ENCODE measurements around the gene SORCS2.

The SORCS2 gene

DNA sequence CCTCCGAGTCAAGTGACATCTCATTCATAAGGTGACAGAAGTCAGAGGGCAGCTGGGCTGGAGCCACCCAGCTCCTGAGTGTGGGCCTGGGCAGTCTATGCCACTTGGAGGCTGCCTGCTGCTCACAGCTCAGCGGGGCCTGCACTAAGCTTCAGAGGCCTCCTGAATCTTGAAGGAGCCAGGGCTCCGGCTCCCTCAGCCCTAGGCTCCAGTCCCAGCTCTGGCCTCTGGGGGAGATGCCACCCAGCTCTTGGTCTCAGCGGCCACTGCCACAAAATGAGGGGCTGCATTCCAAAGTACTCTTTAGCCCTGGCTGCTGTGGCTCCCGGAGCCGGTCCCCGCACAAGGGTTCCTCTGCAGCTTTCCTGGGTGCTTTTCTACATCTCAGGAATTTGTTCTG is 275.1 kb downstream of the SORCS2 start:
- CTCF ChIA-PET = no interaction called here
- no peak for TF ChIP-seq CTCF (conservative IDR thresholded peaks at IDR 0.05; ENCODE audit: low read depth)
- H3K27ac ChIP-seq = no peak overlapping the region
- POLR2A ChIA-PET (ENCODE audit: low non-redundant PET) = no interaction called here
- DNase-seq (ENCODE audit: low spot score) = no peak

DNA sequence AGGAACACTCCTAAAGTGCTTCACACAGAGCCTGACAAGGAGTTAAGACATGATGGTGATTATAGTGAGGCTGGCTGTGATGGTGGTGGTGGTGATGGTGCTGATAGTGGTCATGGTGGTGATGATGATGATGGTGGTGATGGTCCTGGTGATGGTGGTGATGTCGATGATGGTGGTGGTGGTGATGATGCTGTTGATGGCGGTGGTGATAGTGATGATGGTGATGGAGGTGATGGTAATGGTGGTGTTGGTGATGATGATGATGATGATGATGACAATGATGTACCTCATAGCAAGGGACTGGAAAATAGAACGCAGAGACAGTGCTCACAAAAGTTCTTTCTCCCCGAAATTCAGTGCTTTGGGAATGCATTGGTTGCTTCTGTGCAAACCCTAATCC is 276.7 kb downstream of the SORCS2 start:
- no peak for TF ChIP-seq CTCF (conservative IDR thresholded peaks at IDR 0.05; ENCODE audit: low read depth)
- DNase-seq (ENCODE audit: low spot score) = no peak
- CTCF ChIA-PET = interaction anchor here (0.6 to 0.7 kb wide), 2 partner anchors 259 to 680 kb away, joined by 3 to 5 read pairs; no protein-coding TSS in a partner anchor
- H3K27ac ChIP-seq = no peak overlapping the region
- POLR2A ChIA-PET (ENCODE audit: low non-redundant PET) = no interaction called here

DNA sequence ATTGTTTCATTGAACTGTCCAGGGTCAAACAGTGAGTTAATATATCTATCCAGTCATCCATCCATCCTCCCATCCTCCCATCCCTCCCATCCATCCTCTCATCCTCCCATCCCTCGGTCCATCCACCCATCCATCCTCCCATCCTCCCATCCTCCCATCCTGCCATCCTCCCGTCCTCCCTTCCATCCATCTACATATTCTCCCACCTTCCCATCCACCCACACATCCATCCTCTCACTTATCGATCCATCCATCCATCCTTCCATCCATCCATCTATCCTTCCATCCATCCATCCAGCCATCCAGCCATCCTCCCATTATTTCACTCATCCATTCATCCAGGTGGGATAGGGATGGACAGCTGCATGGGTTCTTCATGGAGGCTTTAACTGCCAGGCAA is 277.8 kb downstream of the SORCS2 start:
- H3K27ac ChIP-seq = no peak overlapping the region
- TF ChIP-seq CTCF (conservative IDR thresholded peaks at IDR 0.05; ENCODE audit: low read depth) = no peak
- ChIA-PET POLR2A (ENCODE audit: low non-redundant PET) (no interaction called here), CTCF (no interaction called here)
- no peak for DNase-seq (ENCODE audit: low spot score)

GRCh38 chr4:7470522-7471128 is 278.3 kb downstream of the SORCS2 start:
- ChIA-PET POLR2A (ENCODE audit: low non-redundant PET) (no interaction called here), CTCF (no interaction called here)
- no peak overlapping the region for H3K27ac ChIP-seq
- no peak for TF ChIP-seq CTCF (conservative IDR thresholded peaks at IDR 0.05; ENCODE audit: low read depth)
- DNase-seq (ENCODE audit: low spot score) = no peak

GRCh38 chr4:7472442-7473013 is 280.2 kb downstream of the SORCS2 start:
- CTCF ChIA-PET = no interaction called here
- no peak overlapping the region for H3K27ac ChIP-seq

GRCh38 chr4:7473081-7473480 is 280.7 kb downstream of the SORCS2 start:
- no peak for TF ChIP-seq CTCF (conservative IDR thresholded peaks at IDR 0.05; ENCODE audit: low read depth)
- DNase-seq (ENCODE audit: low spot score) = no peak
- ChIA-PET CTCF (no interaction called here), POLR2A (ENCODE audit: low non-redundant PET) (no interaction called here)
- H3K27ac ChIP-seq = no peak overlapping the region

More at GRCh38 chr4:7472442-7473013, 280.2 kb downstream of the SORCS2 start:
- no peak for DNase-seq (ENCODE audit: low spot score)
- POLR2A ChIA-PET (ENCODE audit: low non-redundant PET) = no interaction called here
- no peak for TF ChIP-seq CTCF (conservative IDR thresholded peaks at IDR 0.05; ENCODE audit: low read depth)

Data from RWPE1 (cell line).